ENCODE results near the gene OR2V2.

- TF ChIP-seq POLR2AphosphoS5 (IDR thresholded peaks at IDR 0.05; ENCODE audit: low read depth, low read length) (no peak), TAF1 (IDR thresholded peaks at IDR 0.05; ENCODE audit: borderline replicate concordance, insufficient read depth, low read length) (no peak)
- TF ChIP-seq, protein P1, sequence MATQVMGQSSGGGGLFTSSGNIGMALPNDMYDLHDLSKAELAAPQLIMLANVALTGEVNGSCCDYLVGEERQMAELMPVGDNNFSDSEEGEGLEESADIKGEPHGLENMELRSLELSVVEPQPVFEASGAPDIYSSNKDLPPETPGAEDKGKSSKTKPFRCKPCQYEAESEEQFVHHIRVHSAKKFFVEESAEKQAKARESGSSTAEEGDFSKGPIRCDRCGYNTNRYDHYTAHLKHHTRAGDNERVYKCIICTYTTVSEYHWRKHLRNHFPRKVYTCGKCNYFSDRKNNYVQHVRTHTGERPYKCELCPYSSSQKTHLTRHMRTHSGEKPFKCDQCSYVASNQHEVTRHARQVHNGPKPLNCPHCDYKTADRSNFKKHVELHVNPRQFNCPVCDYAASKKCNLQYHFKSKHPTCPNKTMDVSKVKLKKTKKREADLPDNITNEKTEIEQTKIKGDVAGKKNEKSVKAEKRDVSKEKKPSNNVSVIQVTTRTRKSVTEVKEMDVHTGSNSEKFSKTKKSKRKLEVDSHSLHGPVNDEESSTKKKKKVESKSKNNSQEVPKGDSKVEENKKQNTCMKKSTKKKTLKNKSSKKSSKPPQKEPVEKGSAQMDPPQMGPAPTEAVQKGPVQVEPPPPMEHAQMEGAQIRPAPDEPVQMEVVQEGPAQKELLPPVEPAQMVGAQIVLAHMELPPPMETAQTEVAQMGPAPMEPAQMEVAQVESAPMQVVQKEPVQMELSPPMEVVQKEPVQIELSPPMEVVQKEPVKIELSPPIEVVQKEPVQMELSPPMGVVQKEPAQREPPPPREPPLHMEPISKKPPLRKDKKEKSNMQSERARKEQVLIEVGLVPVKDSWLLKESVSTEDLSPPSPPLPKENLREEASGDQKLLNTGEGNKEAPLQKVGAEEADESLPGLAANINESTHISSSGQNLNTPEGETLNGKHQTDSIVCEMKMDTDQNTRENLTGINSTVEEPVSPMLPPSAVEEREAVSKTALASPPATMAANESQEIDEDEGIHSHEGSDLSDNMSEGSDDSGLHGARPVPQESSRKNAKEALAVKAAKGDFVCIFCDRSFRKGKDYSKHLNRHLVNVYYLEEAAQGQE (IDR thresholded peaks at IDR 0.05; ENCODE audit: insufficient read depth in 1 of 2, low read depth in 2 of 2, low read length in 2 of 2), result no peak
Observed at GRCh38 chr5:181188700-181189362, 41.4 kb downstream of the OR2V2 start.

Data from PFSK-1 (cell line).